MCF 10A (cell line): Measurements from ENCODE around the gene BBC3. TPM values are rescaled to one million over a fixed set of nuclear protein-coding genes. Genes with fewer than 3 reads are reported as not detected.

Experiments
- BruUV-seq: library from RNA; stranded (reverse); fragments of 400-500 nt; replicated peaks from 2 replicates; lab custom pipeline; 2021; lab: Mats Ljungman, UMichigan
- CTCF ChIA-PET: fragments of 300-600 bp; sonication (Branson Sonifier 250); formaldehyde crosslinking; extraction: SDS; loops from one replicate; lab custom pipeline; 2021; ENCODE audit warnings: antibody characterized with exemption, inconsistent platforms; lab: Yijun Ruan, JAX
- POLR2A ChIA-PET: fragments of 300-600, 350-650 bp; sonication (Branson Sonifier 250); formaldehyde crosslinking; extraction: SDS; loops from one replicate; lab custom pipeline; 2020; ENCODE audit warnings: antibody characterized with exemption, inconsistent platforms; lab: Yijun Ruan, JAX
- DNase-seq: peaks from one replicate; pipeline ENCODE4 v3.0.0-alpha.2; 2018; ENCODE audit not compliant: unreplicated experiment
- H3K27ac Mint-ChIP-seq: one replicate; pipeline ENCODE4 v1.8.0; 2022; ENCODE audit warnings: mild to moderate bottlenecking, low read depth, mixed read lengths; ENCODE audit not compliant: unreplicated experiment
- H3K27me3 Mint-ChIP-seq: one replicate; pipeline ENCODE4 v1.8.0; 2022; ENCODE audit warnings: mixed read lengths; ENCODE audit not compliant: insufficient read depth, unreplicated experiment
- H3K36me3 Mint-ChIP-seq: one replicate; pipeline ENCODE4 v1.8.0; 2022; ENCODE audit warnings: mild to moderate bottlenecking, moderate library complexity, mixed read lengths; ENCODE audit not compliant: insufficient read depth, unreplicated experiment
- H3K4me1 Mint-ChIP-seq: one replicate; pipeline ENCODE4 v1.8.0; 2022; ENCODE audit warnings: mixed read lengths; ENCODE audit not compliant: insufficient read depth, unreplicated experiment
- H3K4me3 Mint-ChIP-seq: one replicate; pipeline ENCODE4 v1.8.0; 2022; ENCODE audit warnings: mild to moderate bottlenecking, moderate library complexity, mixed read lengths; ENCODE audit not compliant: unreplicated experiment
- H3K9me3 Mint-ChIP-seq: one replicate; pipeline ENCODE4 v1.8.0; 2022; ENCODE audit warnings: mixed read lengths; ENCODE audit not compliant: unreplicated experiment
- intact Hi-C: fragments of 100-400 bp; cut with micrococcal nuclease; formaldehyde crosslinking; loops from 2 replicates; pipeline ENCODE4 v1.14.1; 2022
- total RNA-seq: library from RNA; stranded (reverse); gene quantifications from 2 replicates; pipeline ENCODE4 v1.2.3, GENCODE V29; 2022
- TF ChIP-seq, protein P1 (sequence below): fragments of 200-600 bp; IDR thresholded peaks from one replicate; pipeline ENCODE4 v1.8.0; 2022; ENCODE audit warnings: antibody characterized with exemption, mild to moderate bottlenecking; ENCODE audit not compliant: unreplicated experiment

The BBC3 gene
- total RNA-seq, 1 experiment from 2014 or later, result 19.6 TPM

DNA sequence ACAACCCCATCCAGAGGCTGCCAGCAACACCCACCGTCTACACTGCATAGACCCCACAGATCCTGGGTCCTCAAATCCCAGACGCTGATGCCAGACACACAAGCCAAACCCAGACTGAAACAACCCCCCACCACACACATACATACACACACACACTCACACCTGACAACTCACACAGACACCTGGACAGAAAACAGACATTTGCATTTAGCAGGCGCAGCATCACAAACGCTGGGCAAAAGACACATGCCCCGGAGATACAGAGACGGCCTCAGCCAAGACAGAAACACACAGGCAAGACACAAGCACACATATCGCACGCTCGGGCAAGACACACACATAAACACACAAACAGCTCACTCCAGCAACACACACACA is 1.3 kb downstream of the BBC3 start:
- BruUV-seq, result no TSS peak
- H3K4me3 Mint-ChIP-seq, result no peak overlapping the region
- ChIA-PET POLR2A (interaction anchor here (0.6 to 7.8 kb wide), 7 partner anchors 11 to 1762 kb away, joined by 3 to 56 read pairs (median 7); partner anchors contain the start of genes CCDC9, FOSB and ZC3H4), CTCF (interaction anchor here (0.6 to 1.6 kb wide), 2 partner anchors 15 to 1263 kb away, joined by 4 to 5 read pairs; no protein-coding TSS in a partner anchor)
- no peaks in the 10 kb centered on the region for H3K27me3 Mint-ChIP-seq
- H3K9me3 Mint-ChIP-seq, result no peaks in the 10 kb centered on the region
- peak; percentile 37 for DNase-seq
- TF ChIP-seq, protein P1, sequence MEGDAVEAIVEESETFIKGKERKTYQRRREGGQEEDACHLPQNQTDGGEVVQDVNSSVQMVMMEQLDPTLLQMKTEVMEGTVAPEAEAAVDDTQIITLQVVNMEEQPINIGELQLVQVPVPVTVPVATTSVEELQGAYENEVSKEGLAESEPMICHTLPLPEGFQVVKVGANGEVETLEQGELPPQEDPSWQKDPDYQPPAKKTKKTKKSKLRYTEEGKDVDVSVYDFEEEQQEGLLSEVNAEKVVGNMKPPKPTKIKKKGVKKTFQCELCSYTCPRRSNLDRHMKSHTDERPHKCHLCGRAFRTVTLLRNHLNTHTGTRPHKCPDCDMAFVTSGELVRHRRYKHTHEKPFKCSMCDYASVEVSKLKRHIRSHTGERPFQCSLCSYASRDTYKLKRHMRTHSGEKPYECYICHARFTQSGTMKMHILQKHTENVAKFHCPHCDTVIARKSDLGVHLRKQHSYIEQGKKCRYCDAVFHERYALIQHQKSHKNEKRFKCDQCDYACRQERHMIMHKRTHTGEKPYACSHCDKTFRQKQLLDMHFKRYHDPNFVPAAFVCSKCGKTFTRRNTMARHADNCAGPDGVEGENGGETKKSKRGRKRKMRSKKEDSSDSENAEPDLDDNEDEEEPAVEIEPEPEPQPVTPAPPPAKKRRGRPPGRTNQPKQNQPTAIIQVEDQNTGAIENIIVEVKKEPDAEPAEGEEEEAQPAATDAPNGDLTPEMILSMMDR, result no peak
- intact Hi-C loops, result no loop called here
- peaks cover 18% of the 10 kb centered on the region for H3K4me1 Mint-ChIP-seq
- H3K27ac Mint-ChIP-seq, result no peak overlapping the region
- H3K36me3 Mint-ChIP-seq, result peaks cover 19% of the 10 kb centered on the region

DNA sequence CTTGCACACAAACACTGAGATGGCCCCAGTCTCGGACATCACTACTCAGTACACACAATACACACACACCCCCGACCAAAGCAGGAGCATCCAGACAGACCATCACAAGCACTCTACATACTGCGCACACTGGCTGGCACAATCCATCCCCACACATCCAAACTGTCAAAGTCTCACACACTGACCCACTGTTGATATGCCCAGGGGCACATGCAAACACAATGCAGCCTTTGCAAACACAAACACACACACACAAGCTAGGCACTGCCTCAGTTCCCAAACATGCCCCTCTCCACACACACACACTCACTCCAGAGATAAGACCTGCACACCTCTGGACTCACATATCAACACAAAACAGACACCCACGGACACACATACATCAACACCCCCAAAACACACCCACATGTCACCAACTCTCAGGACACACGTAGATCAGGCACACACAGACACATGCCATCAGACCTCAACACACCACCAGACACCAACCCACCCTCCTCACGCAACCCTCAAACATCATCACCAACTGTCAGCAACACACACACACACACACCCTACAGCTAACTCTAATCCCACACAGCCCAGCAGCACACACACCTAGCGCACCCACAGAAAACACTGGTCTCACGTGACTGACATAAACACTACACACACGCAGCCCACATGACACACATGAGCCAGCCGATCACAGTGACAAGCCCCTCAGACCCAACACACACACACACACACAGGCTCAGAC is 1.9 kb downstream of the BBC3 start:
- Mint-ChIP-seq H3K27ac (no peak overlapping the region), H3K36me3 (peaks cover 21% of the 10 kb centered on the region), H3K4me1 (peaks cover 18% of the 10 kb centered on the region), H3K9me3 (no peaks in the 10 kb centered on the region), H3K4me3 (no peak overlapping the region), H3K27me3 (no peaks in the 10 kb centered on the region)
- intact Hi-C loops, result no loop called here
- POLR2A ChIA-PET, result interaction anchor here (0.6 to 7.8 kb wide), 8 partner anchors 12 to 1761 kb away, joined by 3 to 56 read pairs (median 7); partner anchors contain the start of genes CCDC9, FOSB and ZC3H4
- CTCF ChIA-PET, result interaction anchor here (0.6 to 1.6 kb wide), 2 partner anchors 15 to 1263 kb away, joined by 4 to 5 read pairs; no protein-coding TSS in a partner anchor
- TF ChIP-seq, protein P1, result no peak
- DNase-seq, result peak; percentile 31
- no TSS peak for BruUV-seq

DNA sequence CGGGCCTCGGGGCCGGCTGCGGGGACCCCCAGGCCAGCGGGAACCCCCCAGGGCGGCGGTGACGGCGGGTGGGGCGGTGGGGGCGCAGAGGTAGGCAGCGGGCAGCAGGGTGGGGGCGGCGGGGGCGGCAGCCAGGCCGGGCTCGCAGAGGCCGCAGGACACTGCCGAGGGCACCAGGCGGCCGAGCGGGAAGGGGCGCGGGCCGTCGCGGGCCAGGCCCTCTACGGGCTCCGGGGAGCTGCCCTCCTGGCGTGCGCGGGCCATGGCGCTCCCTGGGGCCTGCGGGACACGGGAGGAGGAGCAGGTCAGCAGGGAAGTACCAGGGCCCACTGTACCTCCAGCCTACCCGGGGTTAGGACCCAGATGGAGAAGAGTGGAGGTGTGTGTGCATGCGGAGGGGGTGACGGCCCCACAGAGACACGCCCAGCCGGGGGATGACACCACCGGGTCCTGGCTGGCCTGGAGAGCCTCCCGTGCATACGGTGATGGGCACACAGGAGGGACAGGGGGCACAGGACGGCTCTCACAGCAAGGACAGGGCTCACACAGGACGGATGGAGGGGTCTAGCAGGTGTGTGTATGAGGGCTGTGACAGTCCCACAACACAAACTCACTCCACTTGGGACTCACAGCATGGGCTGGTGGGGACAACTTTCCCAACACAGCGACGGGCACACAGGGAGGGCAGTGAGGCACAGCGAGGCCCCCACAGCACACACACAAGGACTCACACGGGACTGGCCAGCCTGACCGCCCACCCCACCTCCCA is 2.6 kb downstream of the BBC3 start:
- POLR2A ChIA-PET, result interaction anchor here (0.9 to 7.8 kb wide), 8 partner anchors 15 to 115 kb away, joined by 3 to 56 read pairs (median 8); partner anchors contain the start of genes CCDC9 and ZC3H4
- no peaks in the 10 kb centered on the region for H3K9me3 Mint-ChIP-seq
- H3K4me3 Mint-ChIP-seq, result no peak overlapping the region
- TF ChIP-seq, protein P1, result no peak
- CTCF ChIA-PET, result interaction anchor here (0.9 kb wide), 1 partner anchor 16 kb away, joined by 5 read pairs; no protein-coding TSS in a partner anchor
- H3K27ac Mint-ChIP-seq, result no peak overlapping the region
- no peaks in the 10 kb centered on the region for H3K27me3 Mint-ChIP-seq
- intact Hi-C loops, result no loop called here
- peaks cover 28% of the 10 kb centered on the region for H3K36me3 Mint-ChIP-seq
- peaks cover 18% of the 10 kb centered on the region for H3K4me1 Mint-ChIP-seq
- peak; percentile 52 for DNase-seq
- BruUV-seq, result no TSS peak
